MCF 10A (cell line): ENCODE results near the gene SSNA1. TPM values are rescaled to one million over a fixed set of nuclear protein-coding genes. Genes with fewer than 3 reads are reported as not detected.
A peak's percentile ranks its signal among the peaks of the same experiment; 100 is the strongest.

Experiments
- Bru-seq: library from RNA; stranded (reverse); fragments of 400-500 nt; gene quantifications from one replicate; lab custom pipeline; 2021; lab: Mats Ljungman, UMichigan
- BruChase-seq, 2 experiments: library from RNA; stranded (reverse); fragments of 400-500 nt; gene quantifications; one replicate each; lab custom pipeline; 2021; lab: Mats Ljungman, UMichigan
- BruUV-seq: library from RNA; stranded (reverse); fragments of 400-500 nt; replicated peaks from 2 replicates; lab custom pipeline; 2021; lab: Mats Ljungman, UMichigan
- CTCF ChIA-PET: fragments of 300-600 bp; sonication (Branson Sonifier 250); formaldehyde crosslinking; extraction: SDS; loops from one replicate; lab custom pipeline; 2021; ENCODE audit warnings: antibody characterized with exemption, inconsistent platforms; lab: Yijun Ruan, JAX
- POLR2A ChIA-PET: fragments of 300-600, 350-650 bp; sonication (Branson Sonifier 250); formaldehyde crosslinking; extraction: SDS; loops from one replicate; lab custom pipeline; 2020; ENCODE audit warnings: antibody characterized with exemption, inconsistent platforms; lab: Yijun Ruan, JAX
- DNase-seq: peaks from one replicate; pipeline ENCODE4 v3.0.0-alpha.2; 2018; ENCODE audit not compliant: unreplicated experiment
- H3K27ac Mint-ChIP-seq: one replicate; pipeline ENCODE4 v1.8.0; 2022; ENCODE audit warnings: mild to moderate bottlenecking, low read depth, mixed read lengths; ENCODE audit not compliant: unreplicated experiment
- H3K27me3 Mint-ChIP-seq: one replicate; pipeline ENCODE4 v1.8.0; 2022; ENCODE audit warnings: mixed read lengths; ENCODE audit not compliant: insufficient read depth, unreplicated experiment
- H3K36me3 Mint-ChIP-seq: one replicate; pipeline ENCODE4 v1.8.0; 2022; ENCODE audit warnings: mild to moderate bottlenecking, moderate library complexity, mixed read lengths; ENCODE audit not compliant: insufficient read depth, unreplicated experiment
- H3K4me1 Mint-ChIP-seq: one replicate; pipeline ENCODE4 v1.8.0; 2022; ENCODE audit warnings: mixed read lengths; ENCODE audit not compliant: insufficient read depth, unreplicated experiment
- H3K4me3 Mint-ChIP-seq: one replicate; pipeline ENCODE4 v1.8.0; 2022; ENCODE audit warnings: mild to moderate bottlenecking, moderate library complexity, mixed read lengths; ENCODE audit not compliant: unreplicated experiment
- H3K9me3 Mint-ChIP-seq: one replicate; pipeline ENCODE4 v1.8.0; 2022; ENCODE audit warnings: mixed read lengths; ENCODE audit not compliant: unreplicated experiment
- CTCF ChIP-seq: fragments of 200-600 bp; IDR thresholded peaks from one replicate; pipeline ENCODE4 v1.8.0; 2022; ENCODE audit warnings: antibody characterized with exemption, mild to moderate bottlenecking; ENCODE audit not compliant: unreplicated experiment
- intact Hi-C: fragments of 100-400 bp; cut with micrococcal nuclease; formaldehyde crosslinking; loops from 2 replicates; pipeline ENCODE4 v1.14.1; 2022
- long read RNA-seq: library from polyadenylated mRNA; stranded (forward); transcript quantifications from one replicate; pipeline ENCODE4 v2.0.0, GENCODE V29; 2022
- total RNA-seq: library from RNA; stranded (reverse); gene quantifications from 2 replicates; pipeline ENCODE4 v1.2.3, GENCODE V29; 2022

Gene SSNA1
- 81.4 and 82.6 TPM in 2 replicates for total RNA-seq
- Bru-seq, nascent RNA, result percentile 67 among the genes with signal in this experiment
- percentile 85 among the genes with signal in this experiment for BruChase-seq, experiment 1, labeled RNA remaining after a 6-hour chase
- BruChase-seq, experiment 2, labeled RNA remaining after a 2-hour chase, result percentile 70 among the genes with signal in this experiment
- long read RNA-seq, transcript SSNA1-201 (3 exons, 896 nt), result major isoform, 121 of 233 reads
- long read RNA-seq, transcript SSNA1-202 (2 exons, 1,170 nt), result minor isoform, 46 of 233 reads
- long read RNA-seq, partial matches to known transcripts, result 1 of 233 reads
- long read RNA-seq, other reads (novel, unspliced or antisense), result 61 of 233 reads

GRCh38 chr9:137188490-137189296 is at the start of gene SSNA1, which contains the start of gene ANAPC2:
Gene SSNA1 (plus strand): TSS chr9:137188676. CDS start chr9:137188727, 51 bp downstream.
Gene ANAPC2 (minus strand): TSS chr9:137188560. CDS start chr9:137188532, 28 bp downstream.
- BruUV-seq, result no TSS peak
- Mint-ChIP-seq H3K4me1 (peaks cover 10% of the 10 kb centered on the region), H3K27me3 (no peaks in the 10 kb centered on the region), H3K27ac (peak within 1 kb of the TSS; percentile 95), H3K36me3 (peaks cover 20% of the 10 kb centered on the region), H3K9me3 (no peaks in the 10 kb centered on the region), H3K4me3 (peak within 1 kb of the TSS; percentile 94)
- DNase-seq, result peak; percentile 91
- TF ChIP-seq CTCF, result peak; percentile 25
- ChIA-PET CTCF (interaction anchor here (0.6 to 2.4 kb wide), 15 partner anchors 12 to 159 kb away, joined by 3 to 11 read pairs (median 3); partner anchors contain the start of genes CYSRT1, NDOR1, RNF224 and TMEM203), POLR2A (interaction anchor here (0.6 to 3.7 kb wide), 30 partner anchors 7 to 1069 kb away, joined by 3 to 57 read pairs (median 4); partner anchors contain the start of genes CYSRT1, LRRC26, MAN1B1 and NDOR1)
- intact Hi-C loops, result loop anchor here (1.0 to 2.0 kb wide), 2 partner anchors 39 to 52 kb away; partner anchors contain the start of genes RNF224 and TUBB4B

GRCh38 chr9:137138722-137139467 is 49.6 kb upstream of the SSNA1 start, which contains the start of gene GRIN1:
Gene GRIN1 (plus strand): TSS chr9:137139154. CDS start chr9:137139487, 333 bp downstream.
- no peaks in the 10 kb centered on the region for H3K36me3 Mint-ChIP-seq
- no peak for TF ChIP-seq CTCF
- CTCF ChIA-PET, result interaction anchor here (0.6 to 0.8 kb wide), 2 partner anchors 88 to 284 kb away, joined by 3 to 5 read pairs; partner anchors contain the start of gene RNF224

GRCh38 chr9:137139468-137140150 is 48.9 kb upstream of the SSNA1 start:
- Mint-ChIP-seq H3K36me3 (no peaks in the 10 kb centered on the region), H3K4me3 (no peak overlapping the region), H3K4me1 (peaks cover 6% of the 10 kb centered on the region), H3K27me3 (peaks cover 25% of the 10 kb centered on the region), H3K9me3 (no peaks in the 10 kb centered on the region), H3K27ac (no peak overlapping the region)
- ChIA-PET POLR2A (interaction anchor here (0.5 to 2.9 kb wide), 2 partner anchors 10 to 15 kb away, joined by 3 to 12 read pairs; no protein-coding TSS in a partner anchor), CTCF (interaction anchor here (0.7 to 0.8 kb wide), 2 partner anchors 35 to 453 kb away, joined by 3 to 4 read pairs; no protein-coding TSS in a partner anchor)
- no peak for TF ChIP-seq CTCF
- intact Hi-C loops, result no loop called here
- no TSS peak for BruUV-seq
- no peak for DNase-seq

More at GRCh38 chr9:137138722-137139467, 49.6 kb upstream of the SSNA1 start, which contains the start of gene GRIN1:
- Mint-ChIP-seq H3K4me3 (no peak within 1 kb of the TSS), H3K27me3 (peaks cover 25% of the 10 kb centered on the region), H3K27ac (no peak within 1 kb of the TSS), H3K9me3 (no peaks in the 10 kb centered on the region), H3K4me1 (peaks cover 6% of the 10 kb centered on the region)
- no peak for DNase-seq
- POLR2A ChIA-PET, result interaction anchor here (0.5 to 2.9 kb wide), 4 partner anchors 9 to 179 kb away, joined by 3 to 12 read pairs (median 3); no protein-coding TSS in a partner anchor
- BruUV-seq, result no TSS peak
- intact Hi-C loops, result no loop called here
